T-helper 2 cell treated with Interferon-gamma antibody and Interleukin-4, amounts not matched to agents 100 ng/mL and 5 ng/mL, for 36 hours (primary cell): ENCODE results near the gene SLCO2A1. TPM values are rescaled to one million over a fixed set of nuclear protein-coding genes. Genes with fewer than 3 reads are reported as not detected.

ENCODE experiments used
- intact Hi-C: fragments of 100-400 bp; cut with micrococcal nuclease; formaldehyde crosslinking; loops from one replicate; pipeline ENCODE4 v1.15.1; 2023
- total RNA-seq: library from RNA; stranded (reverse); gene quantifications from 2 replicates; pipeline ENCODE4 v1.2.3, GENCODE V29; 2022

Gene SLCO2A1
- total RNA-seq, 1 donor from 2014 or later = not detected

GRCh38 chr3:133887074-133887802, 142.5 kb downstream of the SLCO2A1 start:
- intact Hi-C loops = no loop called here

- intact Hi-C loops = no loop called here
These were observed 143.5 kb downstream of the SLCO2A1 start for GRCh38 chr3:133886031-133886722.

GRCh38 chr3:133884887-133885711, 144.6 kb downstream of the SLCO2A1 start:
- intact Hi-C loops = no loop called here

GRCh38 chr3:133884054-133884886, 145.5 kb downstream of the SLCO2A1 start:
- intact Hi-C loops = no loop called here

GRCh38 chr3:133883641-133884040, 146.1 kb downstream of the SLCO2A1 start:
- intact Hi-C loops = no loop called here

- intact Hi-C loops = no loop called here
These were observed 146.6 kb downstream of the SLCO2A1 start for GRCh38 chr3:133882986-133883586.

GRCh38 chr3:133881939-133882825, 147.5 kb downstream of the SLCO2A1 start:
- intact Hi-C loops = no loop called here

- intact Hi-C loops = no loop called here
These were observed 148.2 kb downstream of the SLCO2A1 start for GRCh38 chr3:133881492-133881891.

GRCh38 chr3:133880886-133881455, 148.8 kb downstream of the SLCO2A1 start:
- intact Hi-C loops = no loop called here

- intact Hi-C loops = no loop called here
These were observed 149.4 kb downstream of the SLCO2A1 start for GRCh38 chr3:133880287-133880686.

- intact Hi-C loops = no loop called here
These were observed 151.2 kb downstream of the SLCO2A1 start for GRCh38 chr3:133878518-133878917.

Other genes with a start within 250 kb of the SLCO2A1 start
- gene SRPRB, start 224.1 kb downstream of the SLCO2A1 start, total RNA-seq = 68.2 and 75.2 TPM in 2 replicates
- gene RAB6B, start 134.0 kb downstream of the SLCO2A1 start, total RNA-seq = 0.82 and 0.91 TPM in 2 replicates
- gene RYK, start 220.9 kb upstream of the SLCO2A1 start, total RNA-seq = 8.3 TPM in 2 replicates